ENCODE data around the gene PHEX. TPM values are rescaled to one million over a fixed set of nuclear protein-coding genes. Genes with fewer than 3 reads are reported as not detected.

Gene PHEX
- total RNA-seq, 2 donors from 2014 or later: not detected

- Histone ChIP-seq H3K27ac (no peak overlapping the region), H3K36me3 (no peaks in the 10 kb centered on the region), H3K27me3 (no peaks in the 10 kb centered on the region), H3K9me3 (no peaks in the 10 kb centered on the region), H3K4me3 (no peak overlapping the region), H3K4me1 (no peaks in the 10 kb centered on the region)
- no peak for DNase-seq (ENCODE audit: low spot score)
- TF ChIP-seq CTCF (IDR thresholded peaks at IDR 0.05): no peak
Observed at GRCh38 chrX:22234380-22234779, 202.3 kb downstream of the PHEX start.

- H3K9me3 ChIP-seq: no peaks in the 10 kb centered on the region
- DNase-seq (ENCODE audit: low spot score): no peak
- no peaks in the 10 kb centered on the region for H3K27me3 ChIP-seq
- no peak overlapping the region for H3K27ac ChIP-seq
- no peak for TF ChIP-seq CTCF (IDR thresholded peaks at IDR 0.05)
- no peaks in the 10 kb centered on the region for H3K4me1 ChIP-seq
- H3K4me3 ChIP-seq: no peak overlapping the region
- no peaks in the 10 kb centered on the region for H3K36me3 ChIP-seq
Observed at GRCh38 chrX:22237479-22237878, 205.4 kb downstream of the PHEX start.

GRCh38 chrX:22246620-22247019, 214.5 kb downstream of the PHEX start:
- DNase-seq (ENCODE audit: low spot score): no peak
- no peaks in the 10 kb centered on the region for H3K27me3 ChIP-seq
- H3K4me1 ChIP-seq: no peaks in the 10 kb centered on the region
- H3K36me3 ChIP-seq: no peaks in the 10 kb centered on the region
- H3K4me3 ChIP-seq: no peak overlapping the region
- no peak overlapping the region for H3K27ac ChIP-seq
- TF ChIP-seq CTCF (IDR thresholded peaks at IDR 0.05): no peak
- no peaks in the 10 kb centered on the region for H3K9me3 ChIP-seq

GRCh38 chrX:22247169-22247568, 215.0 kb downstream of the PHEX start:
- Histone ChIP-seq H3K27me3 (no peaks in the 10 kb centered on the region), H3K4me1 (no peaks in the 10 kb centered on the region), H3K4me3 (no peak overlapping the region), H3K27ac (no peak overlapping the region), H3K36me3 (no peaks in the 10 kb centered on the region), H3K9me3 (no peaks in the 10 kb centered on the region)
- DNase-seq (ENCODE audit: low spot score): no peak
- no peak for TF ChIP-seq CTCF (IDR thresholded peaks at IDR 0.05)

GRCh38 chrX:22248401-22248800, 216.3 kb downstream of the PHEX start:
- no peak for DNase-seq (ENCODE audit: low spot score)
- Histone ChIP-seq H3K36me3 (no peaks in the 10 kb centered on the region), H3K27ac (no peak overlapping the region), H3K4me3 (no peak overlapping the region), H3K4me1 (no peaks in the 10 kb centered on the region), H3K27me3 (no peaks in the 10 kb centered on the region), H3K9me3 (no peaks in the 10 kb centered on the region)
- no peak for TF ChIP-seq CTCF (IDR thresholded peaks at IDR 0.05)

GRCh38 chrX:22249371-22249770, 217.2 kb downstream of the PHEX start:
- no peaks in the 10 kb centered on the region for H3K4me1 ChIP-seq
- no peaks in the 10 kb centered on the region for H3K9me3 ChIP-seq
- no peak for TF ChIP-seq CTCF (IDR thresholded peaks at IDR 0.05)
- H3K4me3 ChIP-seq: no peak overlapping the region
- no peaks in the 10 kb centered on the region for H3K27me3 ChIP-seq
- no peak overlapping the region for H3K27ac ChIP-seq
- no peak for DNase-seq (ENCODE audit: low spot score)
- no peaks in the 10 kb centered on the region for H3K36me3 ChIP-seq

Data from right atrium auricular region (tissue), 2 donors.